ENCODE measurements around the gene POGLUT2. TPM values are rescaled to one million over a fixed set of nuclear protein-coding genes. Genes with fewer than 3 reads are reported as not detected.

The POGLUT2 gene
- total and polyA plus RNA-seq, 4 experiments from 2014 or later, result 0.48 to 1.9 (median 1.3) TPM

DNA sequence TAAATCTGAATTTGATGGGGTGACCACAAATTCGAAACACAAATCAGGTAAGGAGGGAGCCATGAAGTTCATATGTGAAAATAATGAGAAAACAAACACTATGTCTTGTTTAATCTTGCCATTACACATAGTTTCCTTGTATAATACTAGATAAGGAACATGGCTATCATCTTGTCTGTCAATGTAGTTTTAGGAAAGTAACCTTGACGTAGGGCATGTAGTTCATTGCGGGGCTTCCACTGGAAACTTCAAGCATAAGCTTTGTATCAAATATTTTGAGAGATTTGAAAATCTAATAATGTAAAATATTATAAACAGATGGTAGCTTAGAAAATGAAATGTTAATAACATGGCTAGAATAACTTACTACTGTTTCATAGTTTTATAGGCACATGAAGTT is 8.9 kb upstream of the POGLUT2 start:
- peaks cover 5 to 21% of the 10 kb centered on the region in 2 donors for H3K36me3 Mint-ChIP-seq
- Histone ChIP-seq H3K27me3 (ENCODE audit: insufficient read depth, low read length) (no peaks in the 10 kb centered on the region), H3K9me3 (ENCODE audit: control insufficient read depth in 1 of 2, low read length in 2 of 2) (no peaks in the 10 kb centered on the region), H3K27ac (ENCODE audit: low read depth, low read length) (no peak overlapping the region), H3K4me1 (ENCODE audit: insufficient read depth, low read length) (peaks cover 3% of the 10 kb centered on the region), H3K36me3 (ENCODE audit: insufficient read depth, low read length) (no peaks in the 10 kb centered on the region), H3K4me3 (ENCODE audit: low read length in 2 of 2) (no peak overlapping the region)
- intact Hi-C loops (cut with micrococcal nuclease), result no loop called here
- peaks cover 5 to 12% (median 9%) of the 10 kb centered on the region in 4 donors for H3K4me1 Mint-ChIP-seq
- ChIA-PET POLR2A (ENCODE audit: partially characterized antibody) (interaction anchor here (1.0 to 1.7 kb wide), 2 partner anchors 34 to 38 kb away, joined by 4 to 5 read pairs; partner anchors contain the start of genes ERCC5 and TEX30), CTCF (ENCODE audit: partially characterized antibody) (no interaction called here)
- peaks cover 0 to 12% (median 6%) of the 10 kb centered on the region in 8 donors for H3K9me3 Mint-ChIP-seq
- H3K4me3 Mint-ChIP-seq, result no peak overlapping the region
- no peak for DNase-seq
- H3K27me3 Mint-ChIP-seq, result no peaks in the 10 kb centered on the region
- H3K27ac Mint-ChIP-seq, result no peak overlapping the region

DNA sequence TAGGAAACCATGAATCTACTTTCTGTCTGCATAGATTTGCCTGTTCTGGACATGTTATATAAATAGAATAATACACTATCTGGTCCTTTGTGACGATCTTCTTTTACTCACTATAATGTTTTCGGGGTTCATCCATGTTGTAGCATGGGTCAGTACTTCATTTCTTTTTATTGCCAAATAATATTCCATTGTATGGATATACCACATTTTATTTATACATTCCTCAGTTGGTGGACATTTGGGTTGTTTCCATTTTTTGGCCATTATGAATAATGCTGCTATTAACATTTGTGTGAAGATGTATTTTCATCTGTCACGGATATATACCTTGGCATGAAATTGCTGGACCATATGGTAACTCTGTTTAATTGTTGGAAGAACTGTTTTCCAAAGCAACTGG is 6.9 kb upstream of the POGLUT2 start:
- Mint-ChIP-seq H3K27ac (no peak overlapping the region), H3K4me1 (peaks cover 16 to 25% (median 19%) of the 10 kb centered on the region in 4 donors), H3K4me3 (no peak overlapping the region), H3K36me3 (peaks cover 1 to 5% of the 10 kb centered on the region in 2 donors), H3K9me3 (peaks cover 0 to 1% (median 0%) of the 10 kb centered on the region in 8 donors), H3K27me3 (no peaks in the 10 kb centered on the region)
- intact Hi-C loops (cut with micrococcal nuclease), result no loop called here
- Histone ChIP-seq H3K36me3 (ENCODE audit: insufficient read depth, low read length) (no peaks in the 10 kb centered on the region), H3K27me3 (ENCODE audit: insufficient read depth, low read length) (no peaks in the 10 kb centered on the region), H3K4me1 (ENCODE audit: insufficient read depth, low read length) (peaks cover 5% of the 10 kb centered on the region), H3K27ac (ENCODE audit: low read depth, low read length) (no peak overlapping the region), H3K9me3 (ENCODE audit: control insufficient read depth in 1 of 2, low read length in 2 of 2) (no peaks in the 10 kb centered on the region), H3K4me3 (ENCODE audit: low read length in 2 of 2) (no peak overlapping the region)
- ChIA-PET CTCF (ENCODE audit: partially characterized antibody) (no interaction called here), POLR2A (ENCODE audit: partially characterized antibody) (no interaction called here)
- DNase-seq, result no peak

DNA sequence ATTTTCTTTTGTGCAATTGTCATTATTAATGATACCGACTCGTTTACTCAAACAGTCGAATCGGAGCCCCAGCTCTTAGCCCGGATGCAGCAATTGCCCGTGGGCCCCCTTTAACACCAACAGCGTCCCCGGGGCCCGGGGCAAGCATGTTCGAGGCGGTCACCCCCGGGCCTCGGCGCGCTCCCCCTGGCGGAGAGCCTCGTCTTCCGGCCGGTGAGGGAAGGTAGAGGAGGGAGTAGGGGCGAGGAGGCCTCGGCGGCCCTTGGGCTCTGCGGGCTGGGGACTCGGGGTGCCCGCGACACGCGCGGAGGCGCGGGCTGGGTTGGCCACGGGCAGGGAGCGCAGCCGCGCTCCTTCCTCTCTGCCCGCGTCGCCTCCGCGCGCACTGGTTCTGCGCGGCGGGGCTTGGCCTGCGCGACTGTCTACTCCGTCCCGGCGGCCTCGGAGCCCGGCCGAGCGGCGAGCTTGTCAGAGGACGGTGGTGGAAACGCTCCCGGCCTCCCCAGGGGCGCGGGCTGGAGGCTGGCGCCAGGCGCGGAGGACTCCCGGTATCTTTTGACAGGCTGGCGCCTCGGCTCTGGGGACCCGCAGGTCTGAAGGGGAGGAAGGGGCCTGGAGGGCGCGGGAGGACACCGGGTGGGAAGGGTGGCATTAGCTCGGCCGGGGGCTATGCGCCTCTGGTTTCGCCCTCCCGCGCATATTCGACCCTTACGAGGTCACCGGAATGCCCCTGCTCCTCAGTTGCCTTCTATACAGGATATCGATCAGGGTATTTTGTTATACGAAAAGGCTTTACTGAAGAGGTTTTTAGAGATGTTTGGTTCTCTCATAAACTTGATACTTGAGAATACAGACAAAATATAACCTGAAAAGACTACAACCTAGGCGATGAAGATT is 1.6 kb upstream of the POGLUT2 start:
- Mint-ChIP-seq H3K27ac (peak overlapping the region in 6 of 7 donors; percentile 43 to 86 (median 69)), H3K4me3 (peak overlapping the region; percentile 87 to 95 (median 90)), H3K27me3 (peaks cover 1 to 6% of the 10 kb centered on the region in 2 donors), H3K36me3 (peaks cover 0 to 3% of the 10 kb centered on the region in 2 donors), H3K9me3 (peaks cover 0 to 1% (median 0%) of the 10 kb centered on the region in 8 donors), H3K4me1 (peaks cover 18 to 32% (median 21%) of the 10 kb centered on the region in 4 donors)
- ChIA-PET CTCF (ENCODE audit: partially characterized antibody) (interaction anchor here (0.6 to 2.9 kb wide), 26 partner anchors 8 to 227 kb away, joined by 3 to 51 read pairs (median 4); partner anchors contain the start of genes ERCC5 and TEX30), POLR2A (ENCODE audit: partially characterized antibody) (interaction anchor here (0.7 to 3.5 kb wide), 12 partner anchors 27 to 219 kb away, joined by 3 to 31 read pairs (median 5); partner anchors contain the start of genes ERCC5, TEX30 and TPP2)
- Histone ChIP-seq H3K4me3 (ENCODE audit: low read length in 2 of 2) (peak overlapping the region; percentile 69 to 76), H3K9me3 (ENCODE audit: control insufficient read depth in 1 of 2, low read length in 2 of 2) (no peaks in the 10 kb centered on the region), H3K4me1 (ENCODE audit: insufficient read depth, low read length) (peaks cover 18% of the 10 kb centered on the region), H3K36me3 (ENCODE audit: insufficient read depth, low read length) (no peaks in the 10 kb centered on the region), H3K27ac (ENCODE audit: low read depth, low read length) (peak overlapping the region; percentile 46), H3K27me3 (ENCODE audit: insufficient read depth, low read length) (no peaks in the 10 kb centered on the region)
- intact Hi-C loops (cut with micrococcal nuclease), result loop anchor here (1.0 kb wide), 5 partner anchors 27 to 220 kb away; partner anchors contain the start of genes TEX30 and TPP2
- peak; percentile 75 to 83 (median 81) for DNase-seq

DNA sequence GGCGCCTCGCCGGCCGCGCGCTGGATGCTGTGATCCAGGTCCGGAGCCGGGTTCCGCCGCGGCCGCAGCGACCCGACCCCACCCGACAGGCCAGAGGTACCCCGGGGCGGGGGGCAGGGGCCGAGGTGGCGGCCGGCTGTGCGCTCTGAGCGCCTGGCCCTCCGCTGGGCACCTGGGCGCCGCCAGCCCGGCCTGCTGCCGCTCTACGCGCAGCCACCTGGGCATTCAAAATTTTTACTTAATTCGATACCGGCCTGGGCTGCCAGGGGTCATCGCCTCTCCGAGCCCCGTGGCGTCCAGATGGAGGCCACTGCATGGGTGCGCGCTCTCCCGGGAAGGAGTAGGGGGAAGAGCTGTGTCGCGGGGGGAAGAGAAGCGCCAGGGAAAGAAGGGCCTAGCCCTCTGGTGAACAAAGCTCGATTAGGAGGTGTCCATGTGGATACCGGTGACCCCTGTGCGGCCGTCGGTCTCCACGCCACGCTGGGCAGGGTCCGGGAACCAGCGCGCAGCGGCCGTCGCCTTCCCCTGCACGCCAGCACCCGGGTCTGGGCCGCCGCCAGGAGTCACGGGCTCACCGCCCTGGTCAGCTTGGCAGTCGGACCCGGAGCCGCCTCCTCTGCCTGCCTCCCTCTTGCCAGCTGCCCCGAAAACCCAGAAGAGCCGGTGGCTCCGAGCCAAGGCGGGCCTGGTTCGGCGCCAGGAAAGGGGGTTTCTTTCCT is 809 bp upstream of the POGLUT2 start:
- H3K36me3 Mint-ChIP-seq, result peaks cover 0 to 3% of the 10 kb centered on the region in 2 donors
- intact Hi-C loops (cut with micrococcal nuclease), result loop anchor here (1.0 to 2.0 kb wide), 6 partner anchors 21 to 219 kb away; partner anchors contain the start of genes TEX30 and TPP2
- Histone ChIP-seq H3K36me3 (ENCODE audit: insufficient read depth, low read length) (no peaks in the 10 kb centered on the region), H3K27me3 (ENCODE audit: insufficient read depth, low read length) (no peaks in the 10 kb centered on the region), H3K4me1 (ENCODE audit: insufficient read depth, low read length) (peaks cover 18% of the 10 kb centered on the region), H3K4me3 (ENCODE audit: low read length in 2 of 2) (peak overlapping the region; percentile 69 to 76), H3K9me3 (ENCODE audit: control insufficient read depth in 1 of 2, low read length in 2 of 2) (no peaks in the 10 kb centered on the region), H3K27ac (ENCODE audit: low read depth, low read length) (no peak overlapping the region)
- peak in 3 of 5 donors; percentile 6 to 27 (median 12) for DNase-seq
- ChIA-PET CTCF (ENCODE audit: partially characterized antibody) (interaction anchor here (0.6 to 2.9 kb wide), 20 partner anchors 9 to 226 kb away, joined by 3 to 51 read pairs (median 4); partner anchors contain the start of genes ERCC5 and TEX30), POLR2A (ENCODE audit: partially characterized antibody) (interaction anchor here (1.0 to 3.5 kb wide), 10 partner anchors 26 to 218 kb away, joined by 3 to 31 read pairs (median 6); partner anchors contain the start of genes ERCC5, TEX30 and TPP2)
- H3K4me1 Mint-ChIP-seq, result peaks cover 18 to 32% (median 21%) of the 10 kb centered on the region in 4 donors
- H3K27me3 Mint-ChIP-seq, result peaks cover 1 to 7% of the 10 kb centered on the region in 2 donors
- peak overlapping the region; percentile 89 to 95 (median 91) for H3K4me3 Mint-ChIP-seq
- peak overlapping the region in 6 of 7 donors; percentile 47 to 87 (median 59) for H3K27ac Mint-ChIP-seq
- H3K9me3 Mint-ChIP-seq, result peaks cover 0 to 1% (median 0%) of the 10 kb centered on the region in 8 donors

DNA sequence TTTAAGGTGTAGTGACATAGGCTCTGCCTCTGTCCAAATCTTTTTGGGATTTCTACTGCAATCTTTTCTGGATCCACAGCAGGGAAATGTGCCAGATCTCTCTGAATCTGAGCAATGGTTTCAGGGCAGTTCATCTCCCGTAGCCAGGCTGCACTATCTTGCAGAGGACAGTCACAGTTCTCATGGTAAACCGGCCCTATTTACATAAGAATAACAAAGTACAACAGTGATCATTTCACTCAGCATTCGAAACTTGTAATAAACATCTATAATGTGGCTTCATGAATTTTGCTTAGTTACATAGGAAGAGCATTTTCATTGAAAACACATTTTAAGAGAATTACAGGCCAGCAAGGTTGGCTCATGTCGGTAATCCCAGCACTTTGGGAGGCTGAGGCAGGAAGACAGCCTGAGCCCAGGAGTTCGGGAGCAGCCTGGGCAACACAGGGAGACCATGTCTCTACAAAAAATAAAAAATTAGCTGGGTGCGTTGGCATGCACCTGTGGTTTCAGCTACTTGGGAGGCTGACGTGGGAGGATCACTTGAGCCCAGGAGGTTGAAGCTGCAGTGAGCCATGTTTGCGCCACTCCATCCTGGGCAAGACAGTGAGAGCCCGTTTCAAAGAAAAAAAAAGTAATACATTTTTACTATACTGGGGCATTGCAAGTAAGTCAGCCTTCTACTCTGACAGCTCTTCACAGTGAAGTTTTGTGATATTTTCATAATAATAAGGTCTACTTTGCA is 5.0 kb downstream of the POGLUT2 start:
- POLR2A ChIA-PET (ENCODE audit: partially characterized antibody), result interaction anchor here (0.6 kb wide), 1 partner anchor 70 kb away, joined by 3 read pairs; no protein-coding TSS in a partner anchor

DNA sequence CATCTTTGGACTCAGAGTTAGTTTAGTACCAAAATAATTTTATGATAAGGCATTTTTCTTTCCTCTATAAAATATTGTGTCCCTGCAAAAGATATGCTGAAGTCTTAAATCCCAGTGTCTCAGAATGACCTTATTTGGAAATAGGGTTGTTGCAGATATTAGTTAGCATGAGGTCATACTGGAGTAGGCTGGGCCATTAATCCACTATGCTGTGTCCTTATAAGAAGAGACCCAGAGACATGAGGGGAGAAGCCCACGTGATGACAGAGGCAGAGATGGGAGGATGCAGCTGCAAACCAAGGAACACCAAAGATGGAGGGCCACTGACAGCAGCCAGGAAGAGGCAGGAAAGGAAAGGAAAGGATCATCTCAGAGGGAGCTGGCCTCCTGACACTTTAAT is 6.4 kb downstream of the POGLUT2 start:
- H3K4me3 ChIP-seq (ENCODE audit: low read length in 2 of 2), result no peak overlapping the region
- Mint-ChIP-seq H3K4me3 (no peak overlapping the region), H3K9me3 (no peaks in the 10 kb centered on the region), H3K36me3 (peaks cover 2 to 6% of the 10 kb centered on the region in 2 donors), H3K4me1 (no peaks in the 10 kb centered on the region), H3K27ac (peak overlapping the region in 1 of 7 donors; percentile 65), H3K27me3 (peaks cover 1 to 9% of the 10 kb centered on the region in 2 donors)
- DNase-seq, result no peak
- no peaks in the 10 kb centered on the region for H3K36me3 ChIP-seq (ENCODE audit: insufficient read depth, low read length)
- H3K4me1 ChIP-seq (ENCODE audit: insufficient read depth, low read length), result no peaks in the 10 kb centered on the region
- CTCF ChIA-PET (ENCODE audit: partially characterized antibody), result no interaction called here
- POLR2A ChIA-PET (ENCODE audit: partially characterized antibody), result interaction anchor here (1.1 kb wide), 1 partner anchor 19 kb away, joined by 4 read pairs; the partner anchor contains the start of gene TEX30
- intact Hi-C loops (cut with micrococcal nuclease), result no loop called here
- H3K27me3 ChIP-seq (ENCODE audit: insufficient read depth, low read length), result no peaks in the 10 kb centered on the region
- H3K9me3 ChIP-seq (ENCODE audit: control insufficient read depth in 1 of 2, low read length in 2 of 2), result no peaks in the 10 kb centered on the region
- H3K27ac ChIP-seq (ENCODE audit: low read depth, low read length), result no peak overlapping the region

More for the DNA sequence above, 5.0 kb downstream of the POGLUT2 start:
- no peaks in the 10 kb centered on the region for H3K36me3 ChIP-seq (ENCODE audit: insufficient read depth, low read length)
- Mint-ChIP-seq H3K4me3 (no peak overlapping the region), H3K9me3 (no peaks in the 10 kb centered on the region), H3K27me3 (peaks cover 1 to 10% of the 10 kb centered on the region in 2 donors), H3K4me1 (peaks cover 2 to 6% (median 4%) of the 10 kb centered on the region in 4 donors), H3K27ac (no peak overlapping the region), H3K36me3 (peaks cover 2 to 6% of the 10 kb centered on the region in 2 donors)
- intact Hi-C loops (cut with micrococcal nuclease), result no loop called here
- H3K27ac ChIP-seq (ENCODE audit: low read depth, low read length), result no peak overlapping the region
- CTCF ChIA-PET (ENCODE audit: partially characterized antibody), result interaction anchor here (1.0 to 1.2 kb wide), 2 partner anchors 9 to 198 kb away, joined by 3 to 5 read pairs; no protein-coding TSS in a partner anchor
- H3K27me3 ChIP-seq (ENCODE audit: insufficient read depth, low read length), result no peaks in the 10 kb centered on the region
- H3K4me1 ChIP-seq (ENCODE audit: insufficient read depth, low read length), result peaks cover 6% of the 10 kb centered on the region
- no peak overlapping the region for H3K4me3 ChIP-seq (ENCODE audit: low read length in 2 of 2)
- DNase-seq, result no peak
- no peaks in the 10 kb centered on the region for H3K9me3 ChIP-seq (ENCODE audit: control insufficient read depth in 1 of 2, low read length in 2 of 2)
